Glutamatergic neuron (in vitro differentiated cells): Measurements from ENCODE around the gene SPACDR. TPM values are rescaled to one million over a fixed set of nuclear protein-coding genes. Genes with fewer than 3 reads are reported as not detected.
A peak's percentile ranks its signal among the peaks of the same experiment; 100 is the strongest.

Experiments used
- DNase-seq: peaks from one replicate; pipeline ENCODE4 v3.0.0; 2022
- H3K27ac Mint-ChIP-seq: one replicate; pipeline ENCODE4 v1.8.0; 2020; ENCODE audit warnings: mild to moderate bottlenecking, mixed read lengths, inconsistent platforms; ENCODE audit not compliant: unreplicated experiment
- H3K27me3 Mint-ChIP-seq: one replicate; pipeline ENCODE4 v1.8.0; 2020; ENCODE audit warnings: mild to moderate bottlenecking, moderate library complexity, mixed read lengths, inconsistent platforms; ENCODE audit not compliant: unreplicated experiment
- H3K36me3 Mint-ChIP-seq: one replicate; pipeline ENCODE4 v1.8.0; 2020; ENCODE audit warnings: mild to moderate bottlenecking, mixed read lengths, inconsistent platforms; ENCODE audit not compliant: unreplicated experiment
- H3K4me1 Mint-ChIP-seq: one replicate; pipeline ENCODE4 v1.8.0; 2020; ENCODE audit warnings: mild to moderate bottlenecking, low read depth, mixed read lengths, inconsistent platforms; ENCODE audit not compliant: unreplicated experiment
- H3K4me3 Mint-ChIP-seq: one replicate; pipeline ENCODE4 v1.8.0; 2020; ENCODE audit warnings: mild to moderate bottlenecking, mixed read lengths, inconsistent platforms; ENCODE audit not compliant: unreplicated experiment
- H3K9me3 Mint-ChIP-seq: one replicate; pipeline ENCODE4 v1.8.0; 2020; ENCODE audit warnings: mild to moderate bottlenecking, moderate library complexity, mixed read lengths, inconsistent platforms; ENCODE audit not compliant: unreplicated experiment
- total RNA-seq: library from RNA; stranded (reverse); fragmentation: NEBNext Ultra II Directional; extraction: Animal tissue kit (Norgen Biotek cat#: 25700); gene quantifications from one replicate; pipeline ENCODE4 v1.2.1, GENCODE V29; 2021; ENCODE audit not compliant: unreplicated experiment
- TF ChIP-seq, protein P1 (sequence below): fragments of 200-600 bp; sonication (generic); IDR thresholded peaks from one replicate; pipeline ENCODE4 v1.5.0; 2021; ENCODE audit not compliant: partially characterized antibody, unreplicated experiment

SPACDR gene
- total RNA-seq, 1 donor from 2014 or later: 1.7 TPM

GRCh38 chr7:100418930-100419659 lies 45.0 kb downstream of the SPACDR start:
- H3K9me3 Mint-ChIP-seq: no peaks in the 10 kb centered on the region
- H3K36me3 Mint-ChIP-seq: no peaks in the 10 kb centered on the region
- no peak overlapping the region for H3K27ac Mint-ChIP-seq
- TF ChIP-seq, protein P1, sequence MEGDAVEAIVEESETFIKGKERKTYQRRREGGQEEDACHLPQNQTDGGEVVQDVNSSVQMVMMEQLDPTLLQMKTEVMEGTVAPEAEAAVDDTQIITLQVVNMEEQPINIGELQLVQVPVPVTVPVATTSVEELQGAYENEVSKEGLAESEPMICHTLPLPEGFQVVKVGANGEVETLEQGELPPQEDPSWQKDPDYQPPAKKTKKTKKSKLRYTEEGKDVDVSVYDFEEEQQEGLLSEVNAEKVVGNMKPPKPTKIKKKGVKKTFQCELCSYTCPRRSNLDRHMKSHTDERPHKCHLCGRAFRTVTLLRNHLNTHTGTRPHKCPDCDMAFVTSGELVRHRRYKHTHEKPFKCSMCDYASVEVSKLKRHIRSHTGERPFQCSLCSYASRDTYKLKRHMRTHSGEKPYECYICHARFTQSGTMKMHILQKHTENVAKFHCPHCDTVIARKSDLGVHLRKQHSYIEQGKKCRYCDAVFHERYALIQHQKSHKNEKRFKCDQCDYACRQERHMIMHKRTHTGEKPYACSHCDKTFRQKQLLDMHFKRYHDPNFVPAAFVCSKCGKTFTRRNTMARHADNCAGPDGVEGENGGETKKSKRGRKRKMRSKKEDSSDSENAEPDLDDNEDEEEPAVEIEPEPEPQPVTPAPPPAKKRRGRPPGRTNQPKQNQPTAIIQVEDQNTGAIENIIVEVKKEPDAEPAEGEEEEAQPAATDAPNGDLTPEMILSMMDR: peak; percentile 18
- H3K27me3 Mint-ChIP-seq: no peaks in the 10 kb centered on the region
- no peaks in the 10 kb centered on the region for H3K4me1 Mint-ChIP-seq
- no peak for DNase-seq
- H3K4me3 Mint-ChIP-seq: no peak overlapping the region

DNA sequence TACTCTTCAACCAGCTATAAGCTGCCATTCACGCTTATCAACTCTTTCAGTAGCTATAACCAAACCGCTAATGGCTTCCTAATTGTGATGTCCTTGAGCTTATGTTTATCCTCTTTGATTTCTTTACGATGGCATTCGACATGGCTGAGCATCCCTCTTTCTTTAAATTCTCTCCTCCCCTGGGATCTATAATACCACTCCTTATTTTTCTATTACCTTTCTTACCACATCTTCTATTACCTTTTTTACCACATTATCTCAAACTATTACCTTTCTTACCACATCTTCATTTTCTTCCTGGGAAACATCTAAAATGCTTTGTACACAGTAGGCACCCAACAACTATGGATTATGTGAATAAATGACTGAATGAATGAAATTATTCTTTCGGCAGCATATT lies 48.6 kb downstream of the SPACDR start:
- peaks cover 1% of the 10 kb centered on the region for H3K9me3 Mint-ChIP-seq
- TF ChIP-seq, protein P1: no peak
- H3K4me1 Mint-ChIP-seq: no peaks in the 10 kb centered on the region
- H3K27me3 Mint-ChIP-seq: peaks cover 2% of the 10 kb centered on the region
- H3K36me3 Mint-ChIP-seq: no peaks in the 10 kb centered on the region
- H3K27ac Mint-ChIP-seq: no peak overlapping the region
- no peak overlapping the region for H3K4me3 Mint-ChIP-seq
- no peak for DNase-seq

- Mint-ChIP-seq H3K27me3 (peaks cover 2% of the 10 kb centered on the region), H3K4me1 (no peaks in the 10 kb centered on the region), H3K27ac (no peak overlapping the region), H3K4me3 (no peak overlapping the region), H3K36me3 (no peaks in the 10 kb centered on the region), H3K9me3 (peaks cover 1% of the 10 kb centered on the region)
- no peak for DNase-seq
- TF ChIP-seq, protein P1: no peak
Observed at GRCh38 chr7:100413889-100414288, 50.2 kb downstream of the SPACDR start.

GRCh38 chr7:100413346-100413745 lies 50.7 kb downstream of the SPACDR start:
- Mint-ChIP-seq H3K27me3 (peaks cover 2% of the 10 kb centered on the region), H3K27ac (no peak overlapping the region), H3K9me3 (peaks cover 1% of the 10 kb centered on the region), H3K4me1 (no peaks in the 10 kb centered on the region), H3K4me3 (no peak overlapping the region), H3K36me3 (no peaks in the 10 kb centered on the region)
- TF ChIP-seq, protein P1: no peak
- DNase-seq: no peak

DNA sequence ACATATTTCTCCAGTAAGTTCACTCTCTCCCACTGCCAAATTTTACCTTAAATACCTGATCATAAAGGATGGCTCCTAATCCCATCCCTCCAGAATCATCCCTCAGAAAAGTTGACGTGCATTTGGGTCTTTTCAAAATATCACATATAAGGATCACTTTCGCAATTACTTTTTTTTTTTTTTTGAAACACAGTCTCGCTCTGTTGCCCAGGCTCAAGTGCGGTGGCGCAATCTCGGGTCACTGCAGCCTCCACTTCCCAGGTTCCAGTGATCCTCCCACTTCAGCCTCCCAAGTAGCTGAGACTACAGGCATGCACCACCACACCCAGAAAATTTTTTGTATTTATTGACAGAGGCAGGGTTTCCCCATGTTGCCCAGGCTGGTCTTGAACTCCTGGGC lies 53.0 kb downstream of the SPACDR start:
- peaks cover 2% of the 10 kb centered on the region for H3K27me3 Mint-ChIP-seq
- TF ChIP-seq, protein P1: no peak
- DNase-seq: no peak
- no peak overlapping the region for H3K27ac Mint-ChIP-seq
- no peaks in the 10 kb centered on the region for H3K36me3 Mint-ChIP-seq
- no peaks in the 10 kb centered on the region for H3K4me1 Mint-ChIP-seq
- H3K4me3 Mint-ChIP-seq: no peak overlapping the region
- H3K9me3 Mint-ChIP-seq: peaks cover 3% of the 10 kb centered on the region
